WTC11 (cell line): ENCODE measurements around the gene ESRP2. TPM values are rescaled to one million over a fixed set of nuclear protein-coding genes. Genes with fewer than 3 reads are reported as not detected.

Experiments
- ATAC-seq: fragments of 200-7000 bp; cut with Tn5 transposase; 2 replicates; pipeline ENCODE4 v1.10.0; 2021; ENCODE audit warnings: mild to moderate bottlenecking, moderate library complexity
- CTCF ChIA-PET: fragments of 300-600 bp; sonication (Branson Sonifier 250); formaldehyde crosslinking; loops from one replicate; lab custom pipeline; 2021; ENCODE audit warnings: antibody characterized with exemption; lab: Charles Lee
- POLR2A ChIA-PET: fragments of 350-600 bp; sonication (Branson Sonifier 250); formaldehyde crosslinking; loops from one replicate; lab custom pipeline; 2021; ENCODE audit warnings: antibody characterized with exemption; lab: Charles Lee
- DNase-seq: peaks from one replicate; pipeline ENCODE4 v3.0.0; 2021; ENCODE audit warnings: low spot score
- H3K27ac Mint-ChIP-seq: 2 replicates; pipeline ENCODE4 v1.8.0; 2021; ENCODE audit warnings: mixed read lengths
- H3K27me3 Mint-ChIP-seq: 2 replicates; pipeline ENCODE4 v1.8.0; 2021; ENCODE audit warnings: low read depth, mild to moderate bottlenecking, moderate library complexity, mixed read lengths
- H3K36me3 Mint-ChIP-seq: 2 replicates; pipeline ENCODE4 v1.8.0; 2021; ENCODE audit warnings: mixed read lengths
- H3K4me1 Mint-ChIP-seq: 2 replicates; pipeline ENCODE4 v1.8.0; 2022; ENCODE audit warnings: mixed read lengths
- H3K4me3 Mint-ChIP-seq: 2 replicates; pipeline ENCODE4 v1.8.0; 2021; ENCODE audit warnings: mild to moderate bottlenecking, moderate library complexity, mixed read lengths
- H3K9me3 Mint-ChIP-seq: 2 replicates; pipeline ENCODE4 v1.8.0; 2021; ENCODE audit warnings: mixed read lengths
- AR ChIP-seq: fragments of 250-450 bp; sonication (Bioruptor Pico); IDR thresholded peaks from 2 replicates; pipeline ENCODE4 v1.9.0; 2021; ENCODE audit warnings: mild to moderate bottlenecking
- ATF6 ChIP-seq: sonication (generic); formaldehyde crosslinking; IDR thresholded peaks from 2 replicates; pipeline ENCODE4 v1.8.1; 2023; ENCODE audit warnings: mild to moderate bottlenecking, missing genetic modification reagents
- ETV6 ChIP-seq: sonication (generic); formaldehyde crosslinking; IDR thresholded peaks from 2 replicates; pipeline ENCODE4 v1.8.1; 2022; ENCODE audit warnings: mild to moderate bottlenecking, missing genetic modification reagents
- FOXP4 ChIP-seq: sonication (generic); formaldehyde crosslinking; IDR thresholded peaks from 2 replicates; pipeline ENCODE4 v1.8.0; 2022; ENCODE audit warnings: mild to moderate bottlenecking, missing genetic modification reagents
- GABPB1 ChIP-seq: sonication (generic); formaldehyde crosslinking; IDR thresholded peaks from 2 replicates; pipeline ENCODE4 v1.8.1; 2023; ENCODE audit warnings: mild to moderate bottlenecking, missing genetic modification reagents
- KAT7 ChIP-seq: sonication (generic); formaldehyde crosslinking; IDR thresholded peaks from 2 replicates; pipeline ENCODE4 v1.8.1; 2023; ENCODE audit warnings: missing genetic modification reagents, mild to moderate bottlenecking, borderline replicate concordance
- NFE2L1 ChIP-seq: sonication (generic); formaldehyde crosslinking; IDR thresholded peaks from 2 replicates; pipeline ENCODE4 v1.8.1; 2023; ENCODE audit warnings: missing genetic modification reagents
- RORB ChIP-seq: fragments of 250-450 bp; sonication (Bioruptor Pico); IDR thresholded peaks from 2 replicates; pipeline ENCODE4 v1.9.0; 2021; ENCODE audit warnings: mild to moderate bottlenecking
- SMAD4 ChIP-seq: sonication (generic); formaldehyde crosslinking; IDR thresholded peaks from 2 replicates; pipeline ENCODE4 v1.8.0; 2022; ENCODE audit warnings: mild to moderate bottlenecking, missing genetic modification reagents
- SOX15 ChIP-seq: fragments of 250-450 bp; sonication (Bioruptor Pico); IDR thresholded peaks from 2 replicates; pipeline ENCODE4 v1.9.0; 2021; ENCODE audit warnings: mild to moderate bottlenecking
- TEAD1 ChIP-seq: sonication (generic); formaldehyde crosslinking; IDR thresholded peaks from 2 replicates; pipeline ENCODE4 v1.8.0; 2022; ENCODE audit warnings: mild to moderate bottlenecking, missing genetic modification reagents
- USF1 ChIP-seq: sonication (generic); formaldehyde crosslinking; IDR thresholded peaks from 2 replicates; pipeline ENCODE4 v1.8.0; 2022; ENCODE audit warnings: mild to moderate bottlenecking, missing genetic modification reagents
- ZNF121 ChIP-seq: sonication (generic); formaldehyde crosslinking; IDR thresholded peaks from 2 replicates; pipeline ENCODE4 v1.8.0; 2023; ENCODE audit warnings: missing genetic modification reagents
- ZNF425 ChIP-seq: fragments of 250-450 bp; sonication (Bioruptor Pico); conservative IDR thresholded peaks from 2 replicates; pipeline ENCODE4 v1.9.0; 2021; ENCODE audit warnings: mild to moderate bottlenecking
- total RNA-seq: library from RNA; stranded (reverse); gene quantifications from 3 replicates; pipeline ENCODE4 v1.2.3, GENCODE V29; 2021

The ESRP2 gene
- total RNA-seq, 1 experiment from 2014 or later = 55.0 TPM

- Mint-ChIP-seq H3K36me3 (peaks cover 12% of the 10 kb centered on the region), H3K27ac (no peak overlapping the region), H3K4me1 (peaks cover 31% of the 10 kb centered on the region), H3K9me3 (no peaks in the 10 kb centered on the region)
- CTCF ChIA-PET = interaction anchor here (0.6 kb wide), 1 partner anchor 17 kb away, joined by 3 read pairs; no protein-coding TSS in a partner anchor
- POLR2A ChIA-PET = interaction anchor here (0.6 kb wide), 1 partner anchor 29 kb away, joined by 4 read pairs; no protein-coding TSS in a partner anchor
- peak; percentile 79 for TF ChIP-seq ZNF121 (CRISPR knock-in tag)
- TF ChIP-seq KAT7 = no peak
- no peak for TF ChIP-seq USF1 (CRISPR knock-in tag)
- TF ChIP-seq, all 79 proteins: peak for 1
- H3K27me3 Mint-ChIP-seq = peaks cover 4% of the 10 kb centered on the region; the same call in 1 of the 2 replicates
- no peak for DNase-seq
- H3K4me3 Mint-ChIP-seq = no peak overlapping the region
- no peak for ATAC-seq
Observed at GRCh38 chr16:68269793-68270192, 33.9 kb upstream of the ESRP2 start.

- DNase-seq (peak; percentile 25), ATAC-seq (peak; percentile 46)
- H3K4me1 Mint-ChIP-seq = peaks cover 34% of the 10 kb centered on the region
- H3K4me3 Mint-ChIP-seq = peak overlapping the region; percentile 49
- H3K27me3 Mint-ChIP-seq = peaks cover 15% of the 10 kb centered on the region
- no peaks in the 10 kb centered on the region for H3K9me3 Mint-ChIP-seq
- TF ChIP-seq SMAD4 (CRISPR knock-in tag) (no peak), RORB (CRISPR knock-in tag) (no peak), AR (CRISPR knock-in tag) (no peak)
- ChIA-PET POLR2A (no interaction called here), CTCF (interaction anchor here (0.9 to 1.3 kb wide), 3 partner anchors 11 to 100 kb away, joined by 3 read pairs; no protein-coding TSS in a partner anchor)
- H3K36me3 Mint-ChIP-seq = no peaks in the 10 kb centered on the region
- peak overlapping the region; percentile 66; the same call in 1 of the 2 replicates for H3K27ac Mint-ChIP-seq
Observed at GRCh38 chr16:68267612-68268405, 31.9 kb upstream of the ESRP2 start.

- Mint-ChIP-seq H3K9me3 (no peaks in the 10 kb centered on the region), H3K27ac (peak overlapping the region; percentile 48), H3K27me3 (peaks cover 16% of the 10 kb centered on the region)
- DNase-seq = peak; percentile 25
- TF ChIP-seq ATF6 = no peak
- 0 out of 2 replicates have a peak, but pooled peaks have one; percentile 21 for TF ChIP-seq GABPB1
- TF ChIP-seq FOXP4 (CRISPR knock-in tag) = no peak
- TF ChIP-seq NFE2L1 (CRISPR knock-in tag) = no peak; the same call in 1 of the 2 replicates
- TF ChIP-seq TEAD1 (CRISPR knock-in tag) = 0 out of 2 replicates have a peak, but pooled peaks have one; percentile 19
- TF ChIP-seq ZNF425 (CRISPR knock-in tag) = no peak
- TF ChIP-seq ETV6 (CRISPR knock-in tag) = peak; percentile 32; the same call in 1 of the 2 replicates
- TF ChIP-seq SOX15 (CRISPR knock-in tag) = no peak
- TF ChIP-seq, all 79 proteins: peak for 3
- ChIA-PET POLR2A (no interaction called here), CTCF (interaction anchor here (1.3 to 2.6 kb wide), 4 partner anchors 46 to 255 kb away, joined by 4 to 41 read pairs (median 12); partner anchors contain the start of genes PRMT7 and SLC7A6OS)
- Mint-ChIP-seq H3K4me3 (peak overlapping the region; percentile 93), H3K4me1 (peaks cover 34% of the 10 kb centered on the region), H3K36me3 (no peaks in the 10 kb centered on the region)
- ATAC-seq = peak; percentile 8
Observed at GRCh38 chr16:68265078-68265920, 29.4 kb upstream of the ESRP2 start.
